GM18868 (cell line): Measurements from ENCODE around the gene C19orf81.

ENCODE experiments used
- ATAC-seq: cut with Tn5 transposase; IDR thresholded peaks from one replicate; pipeline ENCODE4 v1.9.1; 2021; ENCODE audit warnings: mild to moderate bottlenecking, moderate library complexity; ENCODE audit not compliant: unreplicated experiment

The C19orf81 gene

DNA sequence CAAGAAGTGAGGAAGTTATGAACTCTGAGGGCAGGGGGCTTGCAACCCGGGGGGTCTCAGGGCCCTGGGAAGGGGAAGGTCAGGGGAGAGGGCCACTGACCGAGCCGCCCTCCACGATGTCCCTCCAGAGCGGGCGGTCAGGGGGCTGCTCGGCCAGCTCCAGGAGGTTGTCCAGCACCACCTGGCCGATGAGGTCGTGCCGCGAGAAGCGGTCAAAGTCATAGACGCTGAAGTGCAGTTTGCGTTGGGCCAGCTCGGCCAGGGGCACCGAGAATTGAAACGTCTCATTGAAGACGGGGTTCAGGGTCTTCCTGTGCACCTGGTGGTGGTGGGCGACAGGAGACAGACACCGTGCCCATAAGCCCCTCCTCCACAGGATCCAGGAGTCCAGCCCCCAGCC, 20.1 kb upstream of the C19orf81 start:
- ATAC-seq: no peak

- ATAC-seq: no peak
These were observed 19.4 kb upstream of the C19orf81 start for GRCh38 chr19:50629801-50630200.

DNA sequence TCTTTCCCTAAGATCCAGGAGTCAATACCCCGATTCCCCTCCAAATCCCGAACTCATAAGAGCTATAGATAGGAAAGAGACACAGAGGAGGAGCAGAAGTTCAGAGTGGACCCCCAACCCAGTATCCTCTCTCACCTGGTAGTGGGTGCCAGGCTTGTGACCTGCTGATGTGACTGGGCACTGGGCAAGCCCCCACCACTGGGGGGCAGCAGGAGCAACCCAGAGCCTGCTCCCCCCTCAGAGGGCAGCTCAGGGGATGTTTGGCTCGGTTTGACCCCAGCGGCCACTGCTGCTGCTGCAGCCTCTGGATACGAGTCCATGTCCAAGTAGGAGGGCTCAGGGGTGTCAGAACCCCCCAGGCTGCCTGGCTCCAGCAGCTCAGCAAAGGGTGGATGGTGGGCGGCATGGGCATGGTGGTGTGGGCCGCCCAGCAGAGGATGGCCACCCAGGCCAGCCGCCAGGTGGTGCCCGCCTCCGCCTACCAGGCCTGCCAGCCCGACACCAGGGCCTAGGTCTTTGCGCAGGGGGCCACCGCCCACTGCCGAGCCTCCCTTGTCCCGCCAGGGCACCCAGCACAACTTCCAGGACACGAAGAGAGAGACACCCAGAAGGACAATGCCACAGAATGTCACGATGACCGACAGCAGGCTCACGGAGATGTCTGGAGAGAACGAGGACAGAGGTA, 17.0 kb upstream of the C19orf81 start:
- no peak for ATAC-seq

- no peak for ATAC-seq
These were observed 15.9 kb upstream of the C19orf81 start for GRCh38 chr19:50633359-50633758.

- ATAC-seq: no peak
These were observed 15.3 kb upstream of the C19orf81 start for GRCh38 chr19:50633973-50634372.

DNA sequence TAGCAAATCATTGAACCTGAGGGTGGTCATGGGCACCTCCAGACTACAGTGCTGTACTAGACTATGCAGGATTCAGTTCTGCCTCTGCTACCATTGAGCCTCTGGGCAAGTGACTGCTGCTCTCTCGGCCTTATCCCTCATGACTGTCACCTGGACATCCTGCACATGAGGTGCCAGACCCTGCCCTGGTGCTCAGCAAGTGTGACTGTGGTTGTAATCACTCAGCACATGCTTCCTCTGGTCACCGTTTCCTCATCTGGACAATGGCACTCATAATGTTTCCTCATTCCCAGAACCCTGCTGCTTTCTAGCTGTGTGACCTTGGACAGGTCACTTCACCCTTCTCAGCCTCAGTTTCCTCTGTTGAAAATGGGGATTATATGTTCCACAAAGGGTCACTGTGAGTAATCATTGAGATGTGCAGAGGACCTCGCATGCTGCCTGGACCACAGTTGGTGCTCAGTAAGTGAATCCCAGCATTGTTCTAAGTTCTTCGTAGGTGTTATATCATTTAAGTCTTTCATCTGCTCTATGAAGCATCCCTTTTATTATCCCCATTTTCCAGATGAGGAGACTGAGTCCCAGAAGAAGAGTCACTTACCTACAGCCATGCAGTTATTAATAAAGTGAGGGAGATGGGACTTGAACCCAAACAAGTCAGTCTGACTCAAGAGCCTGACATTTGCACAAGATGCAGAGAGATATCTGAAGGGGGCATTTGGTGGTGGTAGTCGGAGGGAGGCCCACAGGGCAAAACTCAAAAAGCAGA, 12.7 kb upstream of the C19orf81 start:
- ATAC-seq: no peak

DNA sequence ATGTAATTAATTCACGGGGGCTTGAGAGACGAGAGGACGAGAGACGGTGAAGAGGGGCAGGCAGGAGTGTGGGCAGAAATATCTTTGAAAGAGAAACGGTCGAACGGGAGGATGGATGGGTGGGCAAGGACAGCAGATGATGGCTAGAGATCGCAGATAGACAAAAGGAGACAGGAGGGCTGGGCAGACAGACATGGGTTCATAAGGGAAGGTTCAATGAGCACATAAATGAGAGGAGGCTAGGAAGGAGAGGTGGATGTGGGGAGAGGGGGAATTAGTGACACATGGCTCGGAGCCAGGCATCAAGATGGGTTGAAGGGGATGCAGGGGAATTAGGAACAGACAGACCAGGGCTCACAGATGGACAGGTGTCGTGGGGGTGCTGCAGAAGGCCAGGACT, 10.6 kb upstream of the C19orf81 start:
- ATAC-seq: no peak

GRCh38 chr19:50639121-50640112, 9.8 kb upstream of the C19orf81 start, which contains the start of gene SYT3:
TSS of gene SYT3 (minus strand) at chr19:50639881. CDS start at chr19:50637411, 2,470 bp downstream.
- no peak for ATAC-seq

DNA sequence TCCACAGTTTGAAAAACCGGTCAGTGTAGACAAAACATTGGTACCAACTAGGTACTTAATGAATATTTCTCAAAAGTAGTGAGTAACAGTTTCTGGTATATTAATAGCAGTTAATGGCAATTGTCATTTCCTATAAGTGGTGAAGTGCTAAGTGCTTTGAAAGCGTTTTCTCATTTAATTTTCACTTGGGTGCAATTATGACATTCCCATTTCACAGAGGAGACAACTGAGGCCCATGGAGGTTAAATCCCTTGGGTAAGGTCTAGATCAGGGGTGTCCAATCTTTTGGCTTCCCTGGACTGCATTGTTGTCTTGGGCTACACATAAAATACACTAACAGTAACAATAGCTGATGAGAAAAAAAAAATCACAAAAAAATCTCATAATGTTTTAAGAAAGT, 8.9 kb upstream of the C19orf81 start:
- ATAC-seq: no peak

GRCh38 chr19:50644315-50644915, 4.8 kb upstream of the C19orf81 start:
- ATAC-seq: no peak

GRCh38 chr19:50645107-50645506, 4.1 kb upstream of the C19orf81 start:
- ATAC-seq: no peak

- ATAC-seq: no peak
These were observed 3.0 kb upstream of the C19orf81 start for GRCh38 chr19:50646074-50646807.

GRCh38 chr19:50647879-50648615, 1.2 kb upstream of the C19orf81 start:
- ATAC-seq: no peak

DNA sequence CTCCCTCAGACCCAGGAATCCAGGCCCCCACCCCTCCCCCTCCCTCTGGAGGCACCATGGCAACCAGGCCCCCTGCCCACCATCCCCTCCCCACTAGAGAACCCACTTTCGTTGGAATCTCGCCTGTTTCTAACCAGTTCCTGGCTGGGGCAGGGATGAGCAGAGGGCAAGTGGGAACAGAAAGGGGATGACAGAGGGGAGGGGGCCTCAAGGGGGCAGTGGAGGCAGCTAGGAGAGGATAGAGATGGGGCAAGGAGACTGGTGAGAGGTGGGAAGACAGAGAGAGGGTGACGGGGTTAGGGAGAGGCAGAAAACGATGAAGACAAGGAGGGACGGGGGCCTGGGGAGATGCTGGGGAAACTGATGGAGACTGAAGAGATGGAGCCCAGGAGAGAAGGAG, 586 bp upstream of the C19orf81 start:
- no peak for ATAC-seq

GRCh38 chr19:50651174-50651573, 1.9 kb downstream of the C19orf81 start:
- no peak for ATAC-seq

DNA sequence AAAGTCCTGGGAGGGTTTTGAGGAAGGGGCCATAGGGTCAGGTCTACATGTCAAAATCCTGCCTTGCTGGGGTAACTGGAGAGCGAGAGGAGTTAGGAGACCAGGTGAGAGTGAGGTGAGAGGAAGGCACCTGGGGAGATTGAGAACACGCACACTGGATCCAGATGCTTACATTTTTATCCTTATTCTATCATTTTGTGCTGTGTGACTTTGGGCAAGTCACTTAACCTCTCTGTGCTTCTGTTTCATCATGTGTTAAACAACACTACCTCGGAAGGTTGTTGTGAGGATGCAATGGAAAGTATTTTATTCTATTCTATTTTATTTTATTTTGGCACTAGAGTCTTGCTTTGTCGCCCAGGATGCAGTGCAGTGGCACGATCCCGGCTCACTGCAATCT, 3.5 kb downstream of the C19orf81 start:
- ATAC-seq: no peak

- no peak for ATAC-seq
These were observed 5.6 kb downstream of the C19orf81 start for GRCh38 chr19:50654882-50655281.

- no peak for ATAC-seq
These were observed 8.0 kb downstream of the C19orf81 start for GRCh38 chr19:50657222-50657669.

DNA sequence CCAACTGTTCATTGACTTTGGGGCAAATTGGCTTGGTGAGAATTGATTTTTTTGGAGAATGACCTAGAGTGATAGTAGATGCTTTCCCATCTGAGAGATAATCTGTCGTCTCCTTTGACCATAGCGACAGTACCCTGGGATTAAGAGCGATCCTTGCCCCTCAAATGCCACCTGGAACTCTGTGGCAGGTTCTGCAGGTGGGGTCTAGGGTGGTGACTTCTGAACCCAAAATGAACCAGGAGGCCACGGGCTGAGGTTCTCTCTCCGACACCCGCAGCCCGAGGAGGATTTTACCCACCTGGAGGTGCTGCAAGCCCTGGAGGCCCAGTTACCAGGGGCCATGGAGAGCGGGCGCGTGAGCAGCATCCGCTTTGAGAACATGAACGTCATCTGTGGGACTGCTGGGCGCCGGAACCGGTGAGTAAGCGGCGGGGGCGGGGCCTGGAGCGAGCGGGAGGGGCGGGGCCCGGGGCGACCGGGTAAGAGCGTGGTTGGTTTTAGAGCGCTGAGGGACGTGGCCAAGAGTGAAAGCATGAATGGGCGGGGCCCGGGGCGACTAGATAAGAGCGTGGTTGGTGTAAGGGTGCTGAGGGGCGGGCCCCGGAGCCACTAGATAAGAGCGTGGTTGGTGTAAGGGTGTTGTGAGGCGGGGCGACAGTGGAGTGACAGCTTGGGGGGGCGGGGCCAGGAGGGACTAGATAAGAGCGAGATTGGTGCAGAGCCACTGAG, 8.6 kb downstream of the C19orf81 start:
- ATAC-seq: no peak
